ENCODE data around the gene ASIC2. TPM values are rescaled to one million over a fixed set of nuclear protein-coding genes. Genes with fewer than 3 reads are reported as not detected.

ASIC2 gene
- total RNA-seq, 1 experiment from 2014 or later = not detected

DNA sequence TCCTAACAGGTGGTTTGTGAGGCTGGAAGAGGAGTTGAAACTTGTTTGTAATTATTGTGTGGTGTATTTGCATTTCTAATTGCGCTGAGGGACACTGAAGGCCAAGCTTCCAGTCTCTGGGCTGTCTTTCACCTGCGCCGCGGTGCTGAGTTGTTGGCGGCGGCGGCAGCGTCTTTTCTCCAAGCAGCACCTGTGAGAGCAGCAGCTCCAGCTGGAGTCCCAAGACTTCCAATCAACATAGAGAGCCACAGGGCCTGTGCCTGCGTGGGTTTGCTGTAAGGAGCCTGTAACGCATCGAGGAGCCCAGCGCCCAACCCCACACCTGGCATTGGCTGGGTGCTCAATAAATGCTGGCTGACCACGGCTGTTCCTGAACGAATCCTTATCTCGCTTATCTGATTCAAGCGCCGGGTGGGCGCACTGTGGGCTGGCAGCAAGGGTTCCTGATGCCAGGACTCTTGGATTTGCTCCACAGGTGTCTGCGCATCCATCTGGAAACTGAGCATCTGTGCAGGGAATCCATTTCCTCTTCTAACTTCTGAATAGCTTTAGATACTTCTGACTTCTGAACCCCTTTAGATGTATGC lies 138.1 kb downstream of the ASIC2 start:
- DNase-seq (ENCODE audit: low spot score) = no peak

DNA sequence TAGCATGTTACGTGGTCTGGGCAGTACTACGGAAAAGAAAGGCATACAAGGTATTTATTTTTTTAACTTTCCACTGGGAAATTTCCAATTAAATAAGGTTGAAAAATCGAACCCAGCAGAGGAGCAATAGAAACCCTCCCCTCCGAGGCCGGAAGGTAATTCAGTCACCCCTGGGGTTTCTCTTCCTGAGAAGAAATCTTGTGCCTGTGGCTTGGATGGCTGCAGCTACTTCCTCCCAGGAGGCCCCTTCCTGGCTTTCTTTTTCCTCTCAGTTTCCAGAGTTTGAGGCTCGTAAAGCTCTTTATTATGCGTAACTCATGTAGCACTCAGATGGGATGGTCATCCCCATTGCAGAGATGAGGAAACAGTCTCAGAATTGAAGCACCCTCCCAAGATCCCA lies 140.3 kb downstream of the ASIC2 start:
- DNase-seq (ENCODE audit: low spot score) = no peak

DNA sequence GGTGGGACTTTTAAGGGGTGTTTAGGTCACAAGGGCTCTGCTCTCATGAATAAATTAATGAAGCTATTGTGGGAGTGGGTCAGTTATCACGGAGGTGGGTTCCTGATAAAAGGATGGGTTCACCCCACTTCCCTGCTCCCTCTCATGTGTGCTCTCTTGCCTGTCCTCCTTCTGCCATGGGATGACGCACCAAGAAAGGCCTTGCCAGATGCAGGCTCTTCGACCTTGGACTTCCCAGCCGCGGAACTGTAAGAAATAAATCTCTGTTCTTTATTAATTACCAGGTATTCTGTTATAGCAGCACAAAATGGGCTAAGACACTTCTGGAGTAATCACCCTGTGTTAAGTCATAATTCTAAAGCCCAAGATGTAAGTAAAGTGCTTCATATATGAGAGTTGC lies 141.5 kb downstream of the ASIC2 start:
- no peak for DNase-seq (ENCODE audit: low spot score)

DNA sequence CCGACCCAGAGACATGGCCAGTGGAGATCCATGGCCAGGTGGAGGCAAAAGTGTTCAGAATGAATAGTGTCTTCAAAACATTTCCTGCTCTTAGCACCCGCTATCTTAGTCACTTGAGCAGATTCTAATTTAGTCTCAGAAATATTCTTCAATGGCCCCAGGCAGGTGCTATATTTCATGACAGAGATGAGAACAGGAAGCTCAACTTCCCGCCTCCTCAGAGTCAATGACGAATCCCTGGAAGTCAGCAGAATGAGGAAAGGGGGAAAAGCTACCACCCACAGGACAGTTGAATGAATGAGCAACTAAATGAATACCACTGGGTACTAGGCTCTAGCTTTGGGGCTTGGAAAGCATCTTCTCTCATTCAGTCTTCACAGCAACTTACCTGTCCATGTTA lies 147.2 kb downstream of the ASIC2 start:
- no peak for DNase-seq (ENCODE audit: low spot score)

DNA sequence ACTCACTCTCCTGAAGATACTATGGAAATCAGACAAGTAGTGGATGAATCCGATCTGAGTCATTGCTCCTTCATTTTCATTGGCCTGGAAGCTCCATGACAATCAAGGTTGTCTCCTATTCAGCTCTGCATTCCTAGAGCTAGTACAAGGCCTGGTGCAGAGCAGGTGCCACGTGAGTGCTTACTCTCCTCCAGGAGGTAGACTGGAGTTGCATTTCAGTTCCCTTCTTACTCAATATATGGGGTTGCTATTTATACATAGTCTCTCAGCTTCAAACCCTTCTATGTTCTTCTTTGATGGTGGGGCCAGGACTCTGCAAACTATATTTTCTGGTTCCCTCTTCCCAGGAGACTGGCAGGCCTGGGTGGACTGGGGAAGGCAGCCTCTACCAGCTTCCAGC lies 148.3 kb downstream of the ASIC2 start:
- no peak for DNase-seq (ENCODE audit: low spot score)

DNA sequence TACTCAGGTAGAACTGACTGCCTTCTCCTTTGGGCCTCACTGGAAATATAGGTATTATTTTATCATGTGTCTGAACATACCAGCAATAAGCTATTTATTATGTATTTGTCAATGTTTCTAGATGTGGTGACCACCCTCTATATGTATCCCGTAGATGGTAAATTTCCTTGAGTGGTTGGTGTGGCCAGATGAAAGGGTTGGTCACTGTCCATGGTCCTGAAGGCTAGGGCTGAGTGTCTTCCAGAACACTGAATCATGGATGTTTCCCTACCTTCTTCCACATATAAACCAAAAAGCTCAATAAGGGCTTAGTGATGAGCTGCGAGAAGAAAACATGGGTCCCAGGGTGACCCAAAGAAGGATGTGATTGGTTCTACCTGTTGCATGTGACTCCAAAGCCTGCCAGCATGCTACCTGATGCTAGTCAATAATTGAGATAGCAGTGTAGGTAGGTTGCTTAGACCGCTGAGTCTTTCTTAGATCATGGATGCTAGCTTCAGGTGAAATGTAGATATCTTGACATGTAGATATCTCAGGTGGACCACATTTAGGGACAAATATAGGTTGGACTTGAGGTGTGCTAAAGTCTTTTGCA lies 150.3 kb downstream of the ASIC2 start:
- DNase-seq (ENCODE audit: low spot score) = peak; percentile 30

DNA sequence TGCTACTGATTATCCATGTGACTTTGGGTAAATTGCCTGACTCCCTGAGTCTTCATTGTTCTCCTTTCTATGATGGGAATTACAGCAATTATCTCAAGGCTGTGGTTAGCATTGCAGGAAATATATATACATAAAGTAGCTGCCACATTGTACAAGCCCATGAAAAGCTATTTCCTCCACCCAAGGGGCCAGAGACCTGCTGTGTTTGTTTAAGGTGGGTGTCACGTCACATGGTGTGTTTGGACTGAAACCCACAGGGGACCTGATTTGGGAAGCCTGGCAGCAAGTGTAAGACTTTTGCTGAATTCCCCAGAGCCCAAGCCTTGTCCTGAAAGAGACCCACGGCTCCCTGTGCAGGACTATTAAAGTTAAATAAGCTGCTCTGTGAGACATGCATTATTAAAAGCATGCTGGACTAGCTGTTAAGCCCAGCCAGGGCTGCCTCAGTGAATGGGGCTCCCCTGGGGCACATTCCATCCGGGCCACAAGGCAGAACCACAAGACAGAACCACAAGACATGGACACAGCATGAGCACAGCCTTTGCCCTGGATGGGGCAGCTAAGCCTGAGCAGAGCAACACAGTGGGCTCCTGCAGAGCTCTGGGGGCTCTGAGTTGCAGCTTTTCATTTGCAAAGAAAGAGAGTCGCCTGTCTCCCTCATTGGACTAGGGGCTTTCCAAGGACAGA lies 152.5 kb downstream of the ASIC2 start:
- no peak for DNase-seq (ENCODE audit: low spot score)

DNA sequence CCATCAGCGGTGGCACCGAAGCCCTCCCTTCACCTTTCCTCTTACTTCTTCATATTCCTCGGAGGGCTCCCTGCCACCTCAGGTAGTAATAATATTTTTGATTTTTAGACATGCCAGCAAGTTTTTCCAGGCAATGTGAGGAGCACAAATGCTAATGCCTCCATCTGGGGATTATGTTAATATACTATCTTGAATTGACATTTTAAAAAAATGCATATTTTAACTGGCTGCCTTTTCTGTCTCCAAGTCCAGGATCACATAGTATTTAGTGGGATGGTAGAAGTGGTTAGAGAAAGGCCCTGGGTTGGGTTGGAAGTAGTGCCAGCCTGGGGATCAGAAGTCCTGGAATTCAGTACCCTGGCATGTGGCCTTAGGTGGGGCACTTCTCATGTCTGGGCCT lies 154.5 kb downstream of the ASIC2 start:
- no peak for DNase-seq (ENCODE audit: low spot score)

DNA sequence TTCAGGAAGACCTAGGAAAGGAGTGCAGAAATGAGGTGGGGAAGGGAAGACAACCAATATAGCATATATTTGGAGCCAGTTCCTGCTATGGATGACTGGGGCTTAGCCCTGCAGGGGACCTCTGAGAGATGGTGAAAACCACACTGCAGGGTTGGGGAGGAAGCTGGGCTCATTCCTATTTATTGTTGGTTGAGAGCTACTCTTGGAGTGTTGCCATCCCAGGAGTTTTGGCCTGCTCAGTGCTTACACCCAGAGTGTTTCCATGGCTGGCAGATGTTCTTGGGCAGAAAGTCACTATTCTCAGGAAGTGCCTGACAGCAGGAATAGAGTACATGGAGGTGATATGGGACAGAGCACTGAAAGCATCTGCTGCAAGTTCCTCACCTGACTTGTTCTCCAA lies 155.7 kb downstream of the ASIC2 start:
- no peak for DNase-seq (ENCODE audit: low spot score)

DNA sequence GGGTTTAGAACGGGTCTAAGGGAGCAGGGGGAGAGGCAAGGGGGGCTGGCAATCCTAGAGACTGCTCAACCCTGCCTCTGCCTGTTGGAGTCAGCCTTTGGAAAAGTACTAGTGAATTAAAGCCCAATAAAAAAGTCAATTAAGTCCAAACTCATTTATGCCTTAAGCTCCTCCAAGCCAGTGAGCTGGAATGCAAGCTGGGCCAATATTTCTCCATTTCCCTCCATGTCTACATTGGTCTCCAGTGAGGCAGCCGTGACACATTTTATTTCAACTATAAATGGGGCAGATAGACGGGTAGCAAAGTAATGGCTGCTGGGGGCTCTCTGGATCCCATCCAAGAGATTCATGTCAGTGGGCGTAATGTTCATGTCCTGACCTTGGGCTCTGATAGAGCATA lies 157.4 kb downstream of the ASIC2 start:
- no peak for DNase-seq (ENCODE audit: low spot score)

DNA sequence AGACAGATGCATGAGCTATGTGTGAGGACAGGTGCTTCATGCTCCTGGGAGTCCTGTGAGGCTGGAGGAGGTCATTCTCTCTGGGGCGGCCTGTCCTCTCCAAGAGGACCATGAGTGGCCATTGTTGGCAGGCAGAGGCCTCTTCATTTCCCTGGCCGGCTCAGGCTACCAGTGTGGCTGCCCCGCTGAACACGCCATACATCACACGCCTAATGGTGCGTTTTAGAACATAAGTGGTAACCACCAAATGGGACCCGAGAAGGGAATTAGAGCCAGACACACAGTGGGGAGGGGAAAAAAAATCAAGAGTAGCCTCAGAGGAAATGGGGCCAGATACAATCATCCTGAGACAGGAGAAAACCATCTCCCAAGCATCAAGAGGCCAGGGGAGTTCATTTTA lies 161.5 kb downstream of the ASIC2 start:
- DNase-seq (ENCODE audit: low spot score) = no peak

DNA sequence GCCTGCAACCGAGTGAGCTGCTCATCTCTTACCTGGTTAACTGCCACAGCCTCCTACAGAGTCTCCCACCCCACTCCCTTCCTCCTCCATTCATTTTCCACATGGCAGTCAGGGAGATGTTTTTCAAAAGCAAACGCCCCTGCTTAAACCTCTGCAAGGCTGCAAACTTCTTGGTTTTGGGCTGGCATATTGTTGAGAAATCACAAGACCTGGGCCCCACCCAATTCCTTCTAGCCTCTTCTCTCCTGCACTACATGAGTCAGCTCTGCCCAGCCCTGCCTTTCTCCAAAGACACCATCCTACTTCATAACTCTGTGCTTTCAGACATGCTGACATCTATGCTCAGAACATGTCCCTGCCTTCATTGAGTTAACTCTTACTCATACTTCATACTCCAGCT lies 165.4 kb downstream of the ASIC2 start:
- peak; percentile 14 for DNase-seq (ENCODE audit: low spot score)

DNA sequence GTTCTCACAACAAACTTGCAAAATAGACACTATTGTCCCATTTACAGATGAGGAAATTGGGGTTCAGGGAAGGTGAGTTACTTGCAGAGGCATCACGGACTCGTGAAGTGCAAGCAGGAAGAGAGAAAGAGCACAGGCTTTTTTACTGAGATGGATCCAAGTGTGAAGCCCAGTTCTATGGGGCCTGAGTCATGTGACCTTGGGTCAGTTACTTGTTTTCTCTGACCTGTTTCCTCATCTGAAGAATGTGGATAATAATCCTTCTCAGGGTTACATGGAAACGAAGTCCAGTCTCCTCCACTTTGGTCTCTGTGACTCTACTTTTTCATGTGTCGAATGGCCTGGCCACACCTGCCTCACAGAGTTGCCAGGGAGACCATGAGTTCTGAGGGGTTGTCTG lies 167.0 kb downstream of the ASIC2 start:
- DNase-seq (ENCODE audit: low spot score) = no peak

DNA sequence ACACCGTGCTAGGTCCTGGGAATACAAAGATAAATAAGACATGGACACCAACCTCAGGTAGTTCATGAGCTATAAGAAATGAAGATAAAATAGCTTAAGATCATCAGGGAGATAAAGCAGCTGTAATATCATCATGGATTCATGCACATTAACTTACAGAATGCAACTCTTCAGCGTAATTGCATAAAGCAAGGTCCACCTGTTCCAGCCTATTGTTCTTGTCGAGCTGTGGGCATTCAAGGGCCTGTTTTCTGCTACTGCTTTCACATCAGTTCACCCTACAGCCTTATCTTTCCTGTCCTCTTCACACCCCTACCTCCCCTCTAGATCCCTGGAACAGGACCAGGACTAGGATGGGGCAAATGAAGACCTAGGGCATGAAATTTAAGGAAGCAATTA lies 167.5 kb downstream of the ASIC2 start:
- DNase-seq (ENCODE audit: low spot score) = no peak

DNA sequence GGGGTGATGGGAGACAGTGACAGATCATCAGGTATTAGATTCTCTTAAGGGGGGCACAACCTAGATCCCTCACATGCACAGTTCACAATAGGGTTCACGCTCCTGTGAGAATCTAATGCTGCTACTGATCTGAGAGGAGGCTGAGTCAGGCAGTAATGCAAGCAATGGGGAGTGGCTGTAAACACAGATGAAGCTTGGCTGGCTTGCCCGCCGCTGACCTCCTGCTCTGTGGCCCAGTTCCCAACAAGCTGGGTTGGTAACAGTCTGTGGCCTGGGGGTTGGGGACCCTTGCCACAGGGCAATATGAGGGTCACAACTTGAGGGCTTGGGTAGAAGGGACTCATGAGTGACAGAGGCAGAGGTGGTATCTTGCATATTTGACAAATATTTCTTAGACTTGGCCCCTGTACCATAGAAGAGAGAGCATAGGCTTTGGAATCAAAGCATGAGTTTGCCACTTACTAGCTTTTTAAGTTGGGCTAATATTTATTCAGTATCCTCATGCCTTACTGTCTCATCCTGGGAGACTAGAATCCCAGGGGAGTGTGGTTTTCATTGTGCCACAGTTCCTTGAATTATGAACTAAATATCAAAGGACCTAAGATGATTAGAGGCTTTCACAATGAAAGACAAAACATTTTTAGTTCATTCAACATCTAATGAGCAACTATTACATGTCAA lies 168.1 kb downstream of the ASIC2 start:
- no peak for DNase-seq (ENCODE audit: low spot score)

DNA sequence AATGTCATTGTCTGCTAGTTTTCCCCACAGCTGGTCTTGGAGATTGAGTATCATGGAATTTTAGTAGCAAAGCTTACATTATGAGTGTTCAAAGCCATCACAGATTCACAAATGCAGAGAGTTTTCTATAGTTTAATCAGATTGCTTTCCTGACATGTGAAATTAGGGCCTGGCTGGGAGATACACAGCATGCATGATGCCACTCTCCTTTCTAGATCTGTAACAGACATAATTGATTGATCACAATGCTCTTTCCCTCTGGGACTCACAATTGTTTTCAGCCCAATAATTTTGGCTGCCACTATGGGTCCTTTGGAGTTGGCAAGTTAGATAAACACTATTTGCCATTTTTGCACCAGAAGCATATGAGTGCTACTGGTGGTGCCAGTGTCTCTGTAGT lies 168.9 kb downstream of the ASIC2 start:
- DNase-seq (ENCODE audit: low spot score) = no peak

DNA sequence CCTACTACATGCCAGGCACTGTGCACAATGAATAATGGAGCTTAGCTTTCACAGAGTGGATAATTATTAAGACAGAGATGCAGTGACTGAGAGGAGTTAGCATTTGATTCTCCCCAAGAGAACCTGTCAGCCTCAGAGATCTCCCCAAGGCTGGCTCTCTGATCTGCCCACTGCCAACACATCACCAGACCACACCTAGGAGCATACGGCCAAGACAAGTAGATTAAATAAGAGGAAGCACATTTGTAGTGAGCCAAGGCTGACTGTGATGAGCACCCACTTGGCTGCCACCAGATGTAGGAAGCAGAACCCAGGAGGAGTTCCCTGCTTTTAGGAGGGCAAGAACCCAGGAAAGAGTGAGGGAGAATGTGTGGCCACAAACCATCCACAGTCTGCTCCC lies 171.3 kb downstream of the ASIC2 start:
- no peak for DNase-seq (ENCODE audit: low spot score)

DNA sequence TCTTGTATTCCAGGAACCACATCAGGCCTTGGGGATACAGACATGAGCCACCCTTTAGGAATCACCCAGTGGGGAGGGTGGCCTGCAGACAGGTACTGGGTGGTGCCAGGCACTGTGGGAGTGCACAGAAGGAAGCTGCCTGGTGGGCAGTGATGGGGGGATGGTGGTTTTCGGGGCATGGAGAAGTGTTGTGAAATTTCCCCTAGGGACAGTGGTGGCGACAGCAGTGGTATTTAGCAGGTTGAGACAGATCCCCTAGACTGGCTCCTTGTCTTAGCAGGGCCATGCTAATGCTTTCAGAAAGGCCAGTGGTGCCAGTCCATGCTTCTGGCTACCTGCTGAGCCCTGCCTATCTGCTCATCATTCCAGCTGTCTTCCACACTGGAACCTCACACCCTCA lies 171.8 kb downstream of the ASIC2 start:
- DNase-seq (ENCODE audit: low spot score) = no peak

DNA sequence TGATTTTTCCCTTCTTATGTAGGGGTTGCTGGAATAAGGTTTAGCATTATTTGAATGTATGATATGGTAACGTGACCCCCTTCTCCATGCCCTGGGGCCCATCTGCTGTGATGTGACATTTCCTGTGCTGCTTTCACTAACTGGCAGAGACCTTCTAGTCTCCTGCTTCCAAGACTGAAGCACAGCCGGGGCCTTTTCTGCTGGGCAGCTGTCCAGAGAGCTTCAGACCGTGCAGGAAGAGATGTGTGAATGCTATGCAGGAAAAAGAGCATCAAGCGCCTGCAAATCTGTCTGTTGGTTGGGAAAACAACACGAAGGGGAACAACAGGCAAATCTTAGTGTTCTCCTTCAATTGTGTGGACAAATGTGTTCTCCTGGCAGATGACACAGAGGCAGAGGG lies 173.0 kb downstream of the ASIC2 start:
- DNase-seq (ENCODE audit: low spot score) = no peak

DNA sequence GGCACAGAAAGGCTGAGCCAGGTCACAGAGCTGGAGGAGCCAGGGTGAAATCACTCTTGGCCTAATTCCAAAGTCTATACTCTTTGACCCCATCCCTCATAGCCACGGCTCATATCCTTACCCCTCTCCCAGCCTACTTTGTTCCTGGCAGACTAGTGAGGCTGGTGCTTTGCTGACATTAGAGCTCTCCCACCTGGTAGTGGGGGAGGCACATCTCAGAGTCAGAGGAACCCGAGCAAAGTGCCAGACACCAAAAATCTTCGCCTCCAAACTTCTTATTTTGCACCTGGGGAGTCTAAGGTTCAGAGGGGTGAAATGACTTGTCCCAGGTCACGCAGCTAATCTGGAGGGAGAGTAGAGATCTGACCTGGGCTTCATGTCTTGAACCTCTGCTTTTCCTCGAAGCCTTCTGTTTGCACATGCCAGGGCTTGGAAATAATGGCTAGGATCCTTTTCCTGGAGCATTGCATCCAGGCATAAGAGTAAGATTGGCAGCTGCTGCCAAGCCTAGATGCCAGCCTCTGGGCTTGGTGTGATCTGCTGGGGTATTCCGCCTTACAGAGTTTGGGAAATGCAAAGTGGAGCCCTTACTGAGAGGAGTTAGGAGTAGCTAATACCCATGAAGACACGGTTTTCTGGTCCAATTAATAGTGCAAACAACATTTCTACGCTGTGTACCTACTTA lies 174.6 kb downstream of the ASIC2 start:
- DNase-seq (ENCODE audit: low spot score) = no peak

DNA sequence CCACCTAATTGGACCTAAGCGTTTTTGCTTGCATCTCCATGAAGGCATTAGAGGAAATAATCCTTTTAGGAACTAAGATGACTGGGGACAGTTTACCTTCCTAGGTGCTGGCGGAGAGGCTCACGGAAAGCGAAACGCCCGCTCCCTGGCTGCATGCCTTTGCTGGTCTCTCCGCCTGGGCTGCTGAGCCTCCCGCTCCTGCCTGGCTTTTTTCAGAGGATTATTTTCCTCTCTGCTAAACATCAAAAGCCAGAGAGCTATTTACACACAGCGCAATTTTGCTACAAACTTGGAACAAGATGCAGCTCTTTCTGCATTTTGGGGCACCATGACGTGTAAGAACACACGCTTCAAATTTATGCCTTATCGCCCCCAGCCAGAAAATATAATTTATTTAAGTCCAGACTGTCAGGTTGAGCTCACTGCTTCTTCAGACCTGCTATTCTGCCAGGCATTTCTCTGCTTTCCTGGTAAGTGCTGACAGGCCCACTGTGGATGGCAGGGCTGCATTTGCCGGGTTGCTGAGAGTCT lies 177.0 kb downstream of the ASIC2 start:
- DNase-seq (ENCODE audit: low spot score) = no peak

DNA sequence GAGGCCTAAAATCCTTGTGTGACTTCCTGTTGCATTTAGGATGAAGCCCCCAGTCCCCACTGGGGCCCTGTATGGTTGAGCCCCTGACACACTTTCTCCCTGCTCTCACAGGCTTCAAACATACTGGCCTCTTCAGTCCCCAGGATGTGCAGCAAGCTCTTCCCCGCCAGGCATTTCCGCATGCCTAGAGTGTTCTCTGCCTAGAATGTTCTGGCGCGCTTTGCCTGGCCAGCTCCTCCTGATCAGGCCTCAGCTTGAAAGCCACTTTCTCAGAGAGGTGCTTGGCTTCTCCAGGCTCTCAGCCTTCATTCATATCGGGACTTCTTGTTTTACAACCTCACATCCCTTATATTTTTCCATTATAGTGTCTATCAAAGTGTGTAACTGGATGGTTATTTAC lies 177.7 kb downstream of the ASIC2 start:
- no peak for DNase-seq (ENCODE audit: low spot score)

Measured in A172 (cell line).